HepG2 (cell line): ENCODE measurements around the gene SH2D3A. TPM values are rescaled to one million over a fixed set of nuclear protein-coding genes. Genes with fewer than 3 reads are reported as not detected.
A peak's percentile ranks its signal among the peaks of the same experiment; 100 is the strongest.

Experiments
- ASH2L ChIP-seq: fragments of 300-600, 200-600 bp; sonication (generic); IDR thresholded peaks from 2 replicates; pipeline ENCODE4 v1.7.0; 2017; ENCODE audit warnings: low read depth, mild to moderate bottlenecking, moderate library complexity, mixed read lengths, low read length; ENCODE audit not compliant: insufficient read length
- BHLHE40 ChIP-seq: IDR thresholded peaks from 2 replicates; pipeline ENCODE4 v1.6.1; 2011; ENCODE audit warnings: low read length, improper control_type of control experiment
- CENPT ChIP-seq: sonication (generic); formaldehyde crosslinking; IDR thresholded peaks from 2 replicates; pipeline ENCODE4 v1.8.0; 2022; ENCODE audit warnings: low read depth, mild to moderate bottlenecking, moderate library complexity, missing genetic modification reagents
- ESRRA ChIP-seq: sonication (generic); formaldehyde crosslinking; IDR thresholded peaks from 2 replicates; pipeline ENCODE4 v1.5.1; 2020; ENCODE audit warnings: mild to moderate bottlenecking, low read depth, missing genetic modification reagents
- FOXP4 ChIP-seq: sonication (generic); formaldehyde crosslinking; IDR thresholded peaks from 2 replicates; pipeline ENCODE4 v1.4.0; 2020; ENCODE audit warnings: missing genetic modification reagents
- KDM5A ChIP-seq: fragments of 200-600 bp; sonication (generic); IDR thresholded peaks from 2 replicates; pipeline ENCODE4 v1.7.0; 2018; ENCODE audit warnings: antibody characterized with exemption, mild to moderate bottlenecking, low read length, borderline replicate concordance
- SP2 ChIP-seq: sonication (generic); formaldehyde crosslinking; IDR thresholded peaks from 2 replicates; pipeline ENCODE4 v1.5.1; 2020; ENCODE audit warnings: mild to moderate bottlenecking, missing genetic modification reagents
- TAF1 ChIP-seq: sonication (generic); formaldehyde crosslinking; IDR thresholded peaks from 2 replicates; pipeline ENCODE4 v1.4.0; 2020; ENCODE audit warnings: missing genetic modification reagents
- ZBTB10 ChIP-seq: sonication (generic); formaldehyde crosslinking; IDR thresholded peaks from 2 replicates; pipeline ENCODE4 v1.4.0; 2020; ENCODE audit warnings: missing genetic modification reagents, borderline replicate concordance
- ZBTB4 ChIP-seq: sonication (generic); formaldehyde crosslinking; IDR thresholded peaks from 2 replicates; pipeline ENCODE4 v1.4.0; 2020; ENCODE audit warnings: missing genetic modification reagents, mild to moderate bottlenecking, borderline replicate concordance
- ZFP36 ChIP-seq: fragments of 150-350 bp; IDR thresholded peaks from 2 replicates; pipeline ENCODE4 v1.6.1; 2018; ENCODE audit warnings: borderline replicate concordance, low read length, low read depth; ENCODE audit not compliant: partially characterized antibody
- ZNF230 ChIP-seq: sonication (generic); formaldehyde crosslinking; IDR thresholded peaks from 2 replicates; pipeline ENCODE4 v1.4.0; 2020; ENCODE audit warnings: mild to moderate bottlenecking, missing genetic modification reagents
- ZNF275 ChIP-seq: sonication (generic); formaldehyde crosslinking; IDR thresholded peaks from 2 replicates; pipeline ENCODE4 v1.8.0; 2022; ENCODE audit warnings: missing genetic modification reagents, mild to moderate bottlenecking, inconsistent platforms, borderline replicate concordance
- ZNF317 ChIP-seq: sonication (generic); formaldehyde crosslinking; IDR thresholded peaks from 2 replicates; pipeline ENCODE4 v1.5.0; 2020; ENCODE audit warnings: mild to moderate bottlenecking, missing genetic modification reagents
- ZNF350 ChIP-seq: sonication (generic); formaldehyde crosslinking; IDR thresholded peaks from 2 replicates; pipeline ENCODE4 v1.4.0; 2020; ENCODE audit warnings: mild to moderate bottlenecking, low read depth, missing genetic modification reagents, borderline replicate concordance
- ZNF430 ChIP-seq: sonication (generic); formaldehyde crosslinking; IDR thresholded peaks from 2 replicates; pipeline ENCODE4 v1.9.0; 2021; ENCODE audit warnings: mild to moderate bottlenecking, missing genetic modification reagents
- ZNF446 ChIP-seq: sonication (generic); formaldehyde crosslinking; IDR thresholded peaks from 2 replicates; pipeline ENCODE4 v1.5.0; 2020; ENCODE audit warnings: mild to moderate bottlenecking, missing genetic modification reagents
- ZNF460 ChIP-seq: sonication (generic); formaldehyde crosslinking; IDR thresholded peaks from 2 replicates; pipeline ENCODE4 v1.5.1; 2020; ENCODE audit warnings: missing genetic modification reagents, mild to moderate bottlenecking, borderline replicate concordance
- ZNF605 ChIP-seq: sonication (generic); formaldehyde crosslinking; IDR thresholded peaks from 2 replicates; pipeline ENCODE4 v1.8.0; 2022; ENCODE audit warnings: mild to moderate bottlenecking, missing genetic modification reagents
- ZNF776 ChIP-seq: sonication (generic); formaldehyde crosslinking; IDR thresholded peaks from 2 replicates; pipeline ENCODE4 v1.4.0; 2020; ENCODE audit warnings: mild to moderate bottlenecking, missing genetic modification reagents
- ZSCAN9 ChIP-seq: IDR thresholded peaks from 2 replicates; pipeline ENCODE4 v1.6.1; 2016; ENCODE audit warnings: borderline replicate concordance
- polyA plus RNA-seq, 8 experiments: library from polyadenylated mRNA; depleted of rRNA in 3 of 8; stranded (reverse) in 7 of 8; unstranded in 1 of 8; fragments of >200 nt; fragmentation: Illumina TruSeq in 4 of 8; extraction: Trizol in 4 of 8; gene quantifications; 2 replicates each; pipeline versions ENCODE4 v1.2.1 to v1.2.3, GENCODE V29; 2011 to 2016; ENCODE audit warnings: low read depth in 4 of 8, missing spikeins in 1 of 8, mixed read lengths in 1 of 8; ENCODE audit not compliant: insufficient read depth in 1 of 8
- total RNA-seq, 5 experiments: library from RNA; depleted of rRNA; stranded (reverse); fragments of >200 nt; fragmentation: Illumina TruSeq; extraction: Trizol; gene quantifications; 2 replicates each; pipeline ENCODE4 v1.2.3, GENCODE V29; 2016; ENCODE audit warnings: low read depth in 1 of 5

The SH2D3A gene
- total and polyA plus RNA-seq, 2 of the 13 experiments (the other 11 are each of a cell fraction or from before 2014, with no cell fraction given): 1.0 to 2.2 TPM

GRCh38 chr19:6736917-6737283 lies 30.3 kb downstream of the SH2D3A start (continued):
- TF ChIP-seq ZNF460 (no peak), ZNF275 (CRISPR knock-in tag) (0 out of 2 replicates have a peak, but pooled peaks have one; percentile 22), ZNF230 (CRISPR knock-in tag) (0 out of 2 replicates have a peak, but pooled peaks have one; percentile 9), CENPT (CRISPR knock-in tag) (no peak), ZNF776 (CRISPR knock-in tag) (peak; percentile 19; the same call in 1 of the 2 replicates), ZBTB10 (CRISPR knock-in tag) (peak; percentile 51; the same call in 1 of the 2 replicates), ZNF430 (0 out of 2 replicates have a peak, but pooled peaks have one; percentile 67), BHLHE40 (no peak), ESRRA (0 out of 2 replicates have a peak, but pooled peaks have one; percentile 34), ZNF605 (CRISPR knock-in tag) (peak; percentile 61), SP2 (CRISPR knock-in tag) (no peak), ZBTB4 (CRISPR knock-in tag) (peak; percentile 13; the same call in 1 of the 2 replicates), ZNF317 (peak; percentile 30; the same call in 1 of the 2 replicates), FOXP4 (CRISPR knock-in tag) (no peak), TAF1 (0 out of 2 replicates have a peak, but pooled peaks have one; percentile 9), ZNF446 (CRISPR knock-in tag) (peak; percentile 35; the same call in 1 of the 2 replicates), ZSCAN9 (0 out of 2 replicates have a peak, but pooled peaks have one; percentile 5), ZNF350 (peak; percentile 40; the same call in 1 of the 2 replicates), ASH2L (peak; percentile 19), KDM5A (peak; percentile 72; the same call in 1 of the 2 replicates), ZFP36 (no peak)
